Measurements from ENCODE around the gene TBC1D8.

Gene TBC1D8

GRCh38 chr2:101022221-101022620 is 129.0 kb downstream of the TBC1D8 start:
- no peak for DNase-seq

GRCh38 chr2:101018934-101019333 is 132.2 kb downstream of the TBC1D8 start:
- no peak for DNase-seq

GRCh38 chr2:101017371-101017770 is 133.8 kb downstream of the TBC1D8 start:
- no peak for DNase-seq

GRCh38 chr2:101014264-101014857 is 136.8 kb downstream of the TBC1D8 start:
- DNase-seq, result no peak

- no peak for DNase-seq
Measured at GRCh38 chr2:101012706-101013181, 138.4 kb downstream of the TBC1D8 start.

GRCh38 chr2:101012054-101012705 is 139.0 kb downstream of the TBC1D8 start:
- DNase-seq, result no peak

GRCh38 chr2:101011152-101011551 is 140.0 kb downstream of the TBC1D8 start:
- no peak for DNase-seq

GRCh38 chr2:101007415-101008345 is 143.5 kb downstream of the TBC1D8 start:
- no peak for DNase-seq

- DNase-seq, result no peak
Measured at GRCh38 chr2:101006065-101006715, 145.0 kb downstream of the TBC1D8 start.

GRCh38 chr2:101004620-101005325 is 146.4 kb downstream of the TBC1D8 start:
- no peak for DNase-seq

- no peak for DNase-seq
Measured at GRCh38 chr2:101003278-101003775, 147.9 kb downstream of the TBC1D8 start.

- DNase-seq, result no peak
Measured at GRCh38 chr2:101002562-101003277, 148.5 kb downstream of the TBC1D8 start.

- peak; percentile 97 for DNase-seq
Measured at GRCh38 chr2:101001691-101002561, 149.3 kb downstream of the TBC1D8 start, which contains the start of gene RPL31. Gene RPL31, plus strand, starts transcription at chr2:101002289. Its CDS starts 413 bp downstream, at chr2:101002702.

GRCh38 chr2:100999995-101000394 is 151.2 kb downstream of the TBC1D8 start:
- no peak for DNase-seq

GRCh38 chr2:100998235-100998573 is 153.0 kb downstream of the TBC1D8 start:
- DNase-seq, result no peak

- no peak for DNase-seq
Measured at GRCh38 chr2:100997509-100998234, 153.5 kb downstream of the TBC1D8 start.

GRCh38 chr2:100995309-100996075 is 155.7 kb downstream of the TBC1D8 start:
- DNase-seq, result no peak

GRCh38 chr2:100993294-100993693 is 157.9 kb downstream of the TBC1D8 start:
- DNase-seq, result no peak

GRCh38 chr2:100992262-100992661 is 158.9 kb downstream of the TBC1D8 start:
- DNase-seq, result no peak

Measured in stimulated activated CD4-positive, alpha-beta T cell treated with anti-CD3 and anti-CD28 coated beads, Interleukin-1b, Interleukin-23, amount 100 ng/mL, for 48 hours (primary cell).